Gastroesophageal sphincter (tissue), 3 donors: ENCODE results near the gene PYGO1.

Experiments used
- CTCF ChIP-seq, 4 experiments: fragments of 200-600 bp in 2 of 4; fragments of 450-650 bp in 2 of 4; sonication (generic) in 1 of 4; IDR thresholded peaks; one replicate each; pipeline ENCODE4 v1.5.1; 2017 to 2019; ENCODE audit warnings: antibody characterized with exemption in 4 of 4, mild to moderate bottlenecking in 2 of 4, moderate library complexity in 2 of 4
- EP300 ChIP-seq: sonication (generic); formaldehyde crosslinking; IDR thresholded peaks from one replicate; pipeline ENCODE4 v1.6.1; 2017; ENCODE audit warnings: antibody characterized with exemption, mild to moderate bottlenecking
- POLR2A ChIP-seq, 2 donors: fragments of 450-650 bp; IDR thresholded peaks; one replicate each; pipeline ENCODE4 v1.6.1; 2017; ENCODE audit warnings: antibody characterized with exemption in 2 of 2, mild to moderate bottlenecking in 2 of 2, moderate library complexity in 1 of 2

GRCh38 chr15:55518009-55518408 lies 70.1 kb downstream of the PYGO1 start:
- TF ChIP-seq POLR2A (IDR thresholded peaks at IDR 0.05): no peak
- TF ChIP-seq CTCF (IDR thresholded peaks at IDR 0.05): no peak
- no peak for TF ChIP-seq EP300
